Activated naive CD8-positive, alpha-beta T cell (primary cell): ENCODE results near the gene RTN4R.
A peak's percentile ranks its signal among the peaks of the same experiment; 100 is the strongest.

Experiments
- H3K27ac Mint-ChIP-seq: one replicate; pipeline ENCODE4 v1.8.0; 2021; ENCODE audit warnings: mixed read lengths
- H3K27me3 Mint-ChIP-seq: one replicate; pipeline ENCODE4 v1.8.0; 2021; ENCODE audit warnings: mixed read lengths
- H3K36me3 Mint-ChIP-seq: one replicate; pipeline ENCODE4 v1.8.0; 2021; ENCODE audit warnings: mixed read lengths
- H3K4me1 Mint-ChIP-seq: one replicate; pipeline ENCODE4 v1.8.0; 2021; ENCODE audit warnings: low read depth, mixed read lengths
- H3K4me3 Mint-ChIP-seq: one replicate; pipeline ENCODE4 v1.8.0; 2021; ENCODE audit warnings: mild to moderate bottlenecking, mixed read lengths
- H3K9me3 Mint-ChIP-seq: one replicate; pipeline ENCODE4 v1.8.0; 2021; ENCODE audit warnings: low read depth, mixed read lengths

RTN4R gene

DNA sequence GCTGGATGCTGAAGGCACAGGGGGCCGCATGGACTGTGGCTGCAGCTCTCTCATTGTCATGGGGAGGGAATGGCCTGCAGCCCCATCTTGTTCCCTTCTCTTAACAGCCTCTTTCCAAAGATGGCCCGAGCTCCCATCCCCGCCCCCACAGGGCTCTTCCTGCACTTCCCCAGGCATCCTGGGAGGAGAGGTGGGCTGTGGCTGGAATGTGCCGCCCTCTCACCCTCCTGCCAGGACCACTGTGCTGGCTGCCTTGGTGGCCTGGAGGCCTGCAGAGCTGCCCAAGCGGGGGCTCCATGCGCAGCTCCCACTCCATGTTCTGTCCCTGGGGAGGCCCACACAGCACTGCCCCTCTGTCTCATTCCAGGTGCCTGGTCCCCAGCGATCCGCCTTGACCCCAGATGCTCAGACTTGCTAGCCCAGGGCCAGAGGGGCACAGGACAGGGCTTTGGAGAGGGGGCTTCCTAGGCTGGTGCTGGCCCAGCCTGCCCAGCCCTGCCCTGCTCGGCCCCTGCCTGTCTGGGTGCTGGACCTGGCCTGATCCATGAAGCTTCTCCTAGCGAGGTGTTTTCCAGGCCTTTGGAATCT is 56.6 kb downstream of the RTN4R start:
- H3K9me3 Mint-ChIP-seq = no peaks in the 10 kb centered on the region

DNA sequence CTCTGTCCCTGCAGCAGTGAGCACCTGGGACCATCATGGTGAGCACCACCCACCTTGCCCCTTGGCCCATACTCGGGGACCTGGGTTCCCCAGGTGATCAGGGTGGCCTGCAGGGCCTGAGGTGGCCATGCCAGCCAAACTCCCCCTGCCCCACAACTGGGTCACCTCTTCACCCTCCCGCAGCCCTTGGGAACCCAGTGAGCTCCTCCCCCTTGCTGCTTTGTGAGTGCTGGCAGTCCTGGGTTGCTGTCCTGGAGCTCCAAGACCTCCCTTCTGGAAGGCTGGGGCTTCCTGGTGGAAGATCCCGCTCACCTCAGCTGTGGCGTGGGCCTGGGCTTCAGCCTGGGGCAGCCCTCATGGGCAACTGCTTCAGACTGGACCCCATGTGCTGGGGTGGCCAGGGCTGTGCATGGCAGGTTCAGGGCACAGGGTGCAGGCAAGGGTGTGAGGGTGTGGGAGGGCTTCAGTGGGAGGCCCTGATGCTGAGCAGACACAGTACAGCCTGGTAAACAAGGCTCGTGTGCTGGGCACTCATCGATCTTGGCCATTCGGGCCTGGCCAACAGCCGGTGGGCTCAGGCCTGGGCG is 57.6 kb downstream of the RTN4R start:
- Mint-ChIP-seq H3K36me3 (no peaks in the 10 kb centered on the region), H3K27ac (no peak overlapping the region), H3K9me3 (no peaks in the 10 kb centered on the region), H3K27me3 (no peaks in the 10 kb centered on the region), H3K4me1 (peaks cover 25% of the 10 kb centered on the region), H3K4me3 (no peak overlapping the region)

More for the DNA sequence above, 56.6 kb downstream of the RTN4R start:
- H3K4me3 Mint-ChIP-seq = no peak overlapping the region
- no peaks in the 10 kb centered on the region for H3K36me3 Mint-ChIP-seq
- no peak overlapping the region for H3K27ac Mint-ChIP-seq
- no peaks in the 10 kb centered on the region for H3K27me3 Mint-ChIP-seq
- peaks cover 19% of the 10 kb centered on the region for H3K4me1 Mint-ChIP-seq

DNA sequence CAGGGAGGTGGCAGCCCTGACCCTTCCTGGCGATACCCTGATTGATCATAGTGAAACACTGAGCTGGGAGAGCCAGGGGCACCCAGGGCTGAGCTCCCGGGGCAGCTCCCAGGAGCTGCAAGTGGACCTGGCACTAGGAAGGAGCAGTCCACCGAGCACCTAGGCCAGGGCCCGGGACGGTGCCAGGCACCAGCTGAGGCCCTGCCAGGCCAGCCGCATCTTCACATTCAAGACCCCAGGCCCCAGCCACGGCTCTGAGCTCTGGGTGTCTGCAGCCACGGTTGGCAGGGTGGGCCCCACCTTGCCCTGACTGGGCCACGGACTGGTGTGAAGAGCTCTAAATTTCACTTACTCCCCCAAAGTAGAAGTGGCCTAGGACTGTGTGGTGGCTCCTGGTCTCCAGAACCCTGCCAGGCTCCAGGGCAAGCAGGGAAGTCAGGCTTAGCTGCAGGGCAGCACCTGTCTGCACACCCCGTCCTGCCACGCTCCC is 58.3 kb downstream of the RTN4R start:
- Mint-ChIP-seq H3K4me3 (no peak overlapping the region), H3K36me3 (no peaks in the 10 kb centered on the region), H3K27ac (no peak overlapping the region), H3K4me1 (peaks cover 27% of the 10 kb centered on the region), H3K27me3 (no peaks in the 10 kb centered on the region), H3K9me3 (no peaks in the 10 kb centered on the region)

DNA sequence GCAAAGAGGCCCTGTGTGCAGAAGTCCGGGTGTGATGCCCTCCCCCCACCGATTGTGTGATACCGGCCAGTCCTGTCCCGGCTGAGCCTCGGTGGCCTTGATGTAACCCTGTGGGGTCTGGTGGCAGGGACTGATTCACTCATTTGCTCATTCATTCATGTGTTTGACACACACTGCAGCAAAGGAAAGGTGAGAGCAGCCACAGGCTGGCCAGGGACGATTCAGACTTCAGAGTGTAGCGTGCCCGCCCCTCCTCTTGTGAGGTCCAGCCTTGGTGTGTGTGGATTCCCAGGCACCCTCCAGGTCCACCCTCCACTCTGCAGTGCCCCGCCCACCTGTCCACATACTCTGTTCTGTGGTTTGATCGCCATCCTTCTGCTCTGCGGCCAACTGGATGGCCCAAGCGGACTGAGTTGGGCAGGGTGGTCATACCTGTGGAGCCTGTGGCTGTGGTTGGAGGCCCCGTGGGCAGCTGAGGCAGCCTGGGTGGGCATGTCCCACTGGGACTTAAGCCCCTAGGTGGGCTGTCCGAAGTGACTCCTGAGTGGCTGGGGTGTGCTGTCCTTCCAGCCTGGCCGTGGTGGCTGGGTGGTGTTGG is 59.3 kb downstream of the RTN4R start:
- Mint-ChIP-seq H3K4me1 (peaks cover 27% of the 10 kb centered on the region), H3K27me3 (no peaks in the 10 kb centered on the region), H3K27ac (no peak overlapping the region), H3K4me3 (peak overlapping the region; percentile 76), H3K9me3 (no peaks in the 10 kb centered on the region), H3K36me3 (no peaks in the 10 kb centered on the region)

DNA sequence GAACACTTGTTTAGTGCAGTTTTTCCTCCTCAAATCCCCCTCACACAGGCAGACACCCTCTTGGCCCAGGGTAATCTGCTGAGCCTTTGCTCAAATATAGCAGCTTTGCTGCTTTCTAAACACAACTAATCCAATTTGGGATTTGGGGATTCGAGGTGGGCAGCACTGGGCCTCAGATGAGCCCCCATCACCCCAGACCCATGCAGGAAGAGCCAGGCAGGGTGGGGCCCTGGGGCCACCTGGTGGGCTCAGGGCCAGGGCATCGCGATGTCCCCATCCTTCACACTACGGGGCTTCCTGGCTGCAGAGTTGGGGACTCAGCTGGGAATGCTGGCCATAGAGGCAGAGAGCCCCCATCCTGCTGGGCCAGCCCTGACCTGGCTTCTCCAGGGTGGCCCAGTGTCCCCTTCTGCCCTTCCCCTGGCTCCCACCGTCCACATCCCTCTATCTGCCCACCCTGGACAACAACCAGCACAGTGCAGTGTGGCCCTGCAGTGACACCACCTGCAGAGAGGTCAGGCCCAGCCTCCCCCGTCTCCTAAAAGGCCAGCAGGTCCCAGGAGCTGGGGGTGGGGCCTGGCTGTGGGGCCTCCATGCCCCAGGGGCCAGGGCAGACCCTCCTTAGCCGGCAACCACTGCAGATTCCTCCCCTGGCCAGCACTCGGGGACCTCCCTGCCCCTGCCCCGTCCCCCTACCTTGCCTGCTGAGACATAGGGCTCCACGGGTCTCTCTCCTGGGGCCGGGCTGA is 60.7 kb downstream of the RTN4R start:
- H3K27ac Mint-ChIP-seq = peak overlapping the region; percentile 78
- H3K36me3 Mint-ChIP-seq = no peaks in the 10 kb centered on the region
- peaks cover 24% of the 10 kb centered on the region for H3K4me1 Mint-ChIP-seq

DNA sequence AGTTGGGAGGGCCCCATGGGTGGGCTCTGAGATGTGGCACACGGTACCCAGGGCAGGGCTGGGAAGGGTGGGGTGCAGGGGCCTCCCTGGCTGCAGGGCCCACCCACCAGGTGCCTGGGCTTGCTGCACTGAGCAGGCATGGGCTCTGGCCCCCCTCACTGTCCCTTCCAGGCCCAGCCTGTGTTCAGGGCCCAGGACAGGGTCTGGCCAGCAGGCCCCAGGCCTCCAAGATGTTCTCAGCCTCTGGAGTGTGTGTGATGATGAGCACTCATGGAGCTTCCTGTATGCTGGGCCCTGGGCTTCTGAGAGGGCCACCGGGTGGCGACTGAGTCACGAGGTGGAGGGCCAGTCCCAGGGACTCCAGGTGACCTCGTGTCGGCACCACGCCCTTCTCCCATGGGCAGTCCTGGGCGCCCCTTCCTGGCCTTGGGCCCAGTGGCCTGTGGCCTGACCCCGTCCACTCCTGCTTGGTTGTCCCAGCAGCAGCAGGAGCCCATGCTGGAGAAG is 61.4 kb downstream of the RTN4R start:
- Mint-ChIP-seq H3K9me3 (no peaks in the 10 kb centered on the region), H3K27ac (peak overlapping the region; percentile 82), H3K4me1 (peaks cover 22% of the 10 kb centered on the region), H3K36me3 (no peaks in the 10 kb centered on the region), H3K27me3 (no peaks in the 10 kb centered on the region), H3K4me3 (peak overlapping the region; percentile 94)

More for the DNA sequence above, 60.7 kb downstream of the RTN4R start:
- Mint-ChIP-seq H3K4me3 (peak overlapping the region; percentile 94), H3K9me3 (no peaks in the 10 kb centered on the region), H3K27me3 (no peaks in the 10 kb centered on the region)

DNA sequence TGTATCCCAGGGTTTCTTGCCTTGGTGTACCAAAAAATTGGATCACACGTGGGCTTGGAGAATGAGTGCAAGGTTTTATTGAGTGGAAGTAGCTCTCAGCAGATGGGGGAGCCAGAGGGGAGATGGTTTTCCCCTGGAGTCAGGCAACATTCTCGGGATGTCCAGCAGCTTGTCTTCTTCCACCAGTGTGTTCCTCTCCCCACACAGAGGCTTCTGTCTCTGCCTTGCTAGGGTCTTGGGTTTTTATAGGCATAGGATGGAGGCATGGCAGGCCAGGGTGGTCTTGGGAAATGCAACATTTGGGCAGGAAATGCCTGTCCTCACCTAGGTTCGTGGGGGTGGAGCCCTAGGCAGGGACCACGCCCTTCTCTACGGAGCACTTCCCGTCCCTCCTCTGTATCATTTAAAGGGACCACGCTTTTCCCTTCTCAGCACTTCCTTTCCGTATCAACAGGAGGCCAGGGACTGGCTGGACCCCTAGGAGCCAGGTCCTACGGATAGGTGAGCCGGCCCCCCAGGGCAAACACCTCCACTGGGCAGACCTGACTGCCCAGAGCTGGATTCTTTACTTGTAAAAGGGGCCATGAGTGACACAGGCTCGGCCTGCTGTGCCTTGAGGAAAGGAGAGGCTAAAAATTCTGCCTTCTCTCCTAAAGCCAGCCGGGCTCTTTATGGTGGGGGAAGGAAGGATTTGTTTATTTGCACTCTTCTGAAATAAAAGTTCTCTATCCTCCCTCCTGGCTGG is 62.0 kb downstream of the RTN4R start:
- no peaks in the 10 kb centered on the region for H3K9me3 Mint-ChIP-seq
- no peaks in the 10 kb centered on the region for H3K27me3 Mint-ChIP-seq
- H3K36me3 Mint-ChIP-seq = no peaks in the 10 kb centered on the region
- H3K27ac Mint-ChIP-seq = peak overlapping the region; percentile 82
- peaks cover 22% of the 10 kb centered on the region for H3K4me1 Mint-ChIP-seq
- H3K4me3 Mint-ChIP-seq = peak overlapping the region; percentile 94

DNA sequence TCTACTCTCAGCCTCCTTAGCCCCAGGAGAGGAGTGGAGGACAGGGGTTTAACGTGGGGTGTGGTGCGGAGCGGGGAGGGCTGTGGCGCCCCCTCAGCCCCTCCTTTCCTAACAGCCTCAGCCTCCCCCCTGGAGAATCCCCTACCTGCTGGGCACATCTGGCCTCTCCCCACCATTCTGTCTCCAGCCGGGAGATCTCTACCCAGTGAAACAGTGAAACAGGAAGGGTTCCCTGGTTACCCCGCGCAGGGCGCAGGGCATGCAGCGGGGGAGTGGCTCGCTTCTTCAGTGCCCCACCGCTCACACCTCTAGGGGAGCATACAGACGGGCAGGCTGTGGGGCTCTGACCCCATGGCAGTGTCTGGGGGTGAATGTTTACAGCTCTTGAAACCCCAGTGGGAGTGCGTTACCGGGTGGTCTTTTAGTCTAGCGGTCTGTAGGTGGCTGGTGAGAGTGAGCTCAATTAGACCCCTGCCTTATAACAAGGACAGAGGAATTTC is 62.6 kb downstream of the RTN4R start:
- H3K4me3 Mint-ChIP-seq = peak overlapping the region; percentile 94
- peak overlapping the region; percentile 82 for H3K27ac Mint-ChIP-seq
- no peaks in the 10 kb centered on the region for H3K27me3 Mint-ChIP-seq
- H3K4me1 Mint-ChIP-seq = peaks cover 22% of the 10 kb centered on the region
- H3K9me3 Mint-ChIP-seq = no peaks in the 10 kb centered on the region
- no peaks in the 10 kb centered on the region for H3K36me3 Mint-ChIP-seq

DNA sequence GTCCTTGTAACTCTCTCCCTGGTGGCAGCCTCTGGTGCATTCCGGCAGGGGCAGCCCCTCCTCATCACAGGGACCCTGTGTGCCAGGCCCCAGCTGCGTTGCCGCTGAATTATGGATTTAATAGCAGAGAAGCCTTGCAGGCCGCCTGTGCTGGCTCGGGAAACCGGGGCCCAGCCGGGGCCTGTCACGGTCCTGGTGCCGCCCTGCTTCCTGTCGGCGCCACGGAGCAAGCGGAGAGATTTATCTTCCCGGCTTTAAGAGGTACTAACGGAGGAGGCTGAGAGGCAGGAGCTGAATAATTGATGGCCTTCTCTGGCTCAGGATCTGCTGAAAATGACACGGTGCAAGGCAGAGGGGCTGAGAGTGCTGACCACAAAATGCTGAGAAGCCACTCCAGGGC is 63.3 kb downstream of the RTN4R start:
- Mint-ChIP-seq H3K27me3 (no peaks in the 10 kb centered on the region), H3K4me1 (peaks cover 22% of the 10 kb centered on the region), H3K27ac (no peak overlapping the region), H3K9me3 (no peaks in the 10 kb centered on the region), H3K36me3 (no peaks in the 10 kb centered on the region), H3K4me3 (no peak overlapping the region)

DNA sequence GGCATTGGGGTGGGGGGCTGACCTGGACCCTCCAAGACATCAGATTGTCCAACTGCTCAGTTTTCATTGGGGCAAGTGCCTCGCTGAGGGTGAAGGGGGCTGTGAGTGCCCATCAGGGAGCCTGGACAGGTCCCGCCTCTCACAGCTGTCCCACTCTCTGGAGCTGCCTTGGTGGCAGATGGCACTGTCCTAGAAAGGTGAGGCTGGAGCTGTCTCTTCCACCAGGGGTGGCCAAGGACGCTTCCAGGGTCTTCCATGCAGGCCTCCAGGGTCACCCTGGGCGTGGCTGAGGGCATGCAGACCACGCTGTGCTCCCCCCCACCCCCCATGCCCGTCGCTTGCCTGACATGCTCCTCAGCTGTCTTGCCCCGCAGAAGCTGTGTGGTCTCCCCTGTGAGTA is 63.8 kb downstream of the RTN4R start:
- Mint-ChIP-seq H3K27me3 (no peaks in the 10 kb centered on the region), H3K9me3 (no peaks in the 10 kb centered on the region), H3K36me3 (no peaks in the 10 kb centered on the region), H3K4me1 (peaks cover 22% of the 10 kb centered on the region), H3K4me3 (no peak overlapping the region), H3K27ac (no peak overlapping the region)

DNA sequence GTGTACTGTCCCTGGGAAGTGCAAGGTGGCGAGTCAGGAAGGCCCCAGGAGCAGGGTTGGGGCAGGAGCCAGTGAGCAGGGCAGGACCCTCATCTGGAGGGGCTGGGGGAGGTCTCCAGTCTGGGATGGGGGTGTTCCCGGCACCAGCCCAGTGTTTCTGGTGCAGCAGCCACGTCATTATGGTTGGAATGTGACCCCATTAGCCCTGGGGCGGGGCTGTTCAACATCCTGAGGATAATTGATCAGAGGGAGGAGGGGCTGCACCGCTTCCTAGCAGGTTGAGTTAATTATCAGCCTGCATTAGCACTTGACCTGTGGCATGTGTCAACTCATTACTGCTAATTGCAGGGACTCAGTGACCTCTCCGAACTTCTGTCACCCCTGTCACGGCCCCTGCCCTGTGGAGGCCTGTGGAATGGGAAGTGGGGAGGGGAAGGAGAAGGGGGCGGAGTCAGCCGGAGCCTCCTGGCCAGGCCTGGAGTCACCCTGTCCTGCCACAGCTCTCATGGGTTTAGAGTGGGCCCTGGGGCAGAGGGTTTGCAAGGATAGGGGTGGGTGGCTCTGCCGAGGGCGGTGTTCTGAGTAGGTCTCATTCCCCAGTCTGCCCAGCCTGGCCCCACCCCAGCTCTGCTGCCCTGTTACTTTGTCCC is 64.4 kb downstream of the RTN4R start:
- H3K4me3 Mint-ChIP-seq = no peak overlapping the region
- H3K27ac Mint-ChIP-seq = no peak overlapping the region
- H3K27me3 Mint-ChIP-seq = no peaks in the 10 kb centered on the region
- H3K36me3 Mint-ChIP-seq = no peaks in the 10 kb centered on the region
- peaks cover 20% of the 10 kb centered on the region for H3K4me1 Mint-ChIP-seq
- H3K9me3 Mint-ChIP-seq = no peaks in the 10 kb centered on the region

DNA sequence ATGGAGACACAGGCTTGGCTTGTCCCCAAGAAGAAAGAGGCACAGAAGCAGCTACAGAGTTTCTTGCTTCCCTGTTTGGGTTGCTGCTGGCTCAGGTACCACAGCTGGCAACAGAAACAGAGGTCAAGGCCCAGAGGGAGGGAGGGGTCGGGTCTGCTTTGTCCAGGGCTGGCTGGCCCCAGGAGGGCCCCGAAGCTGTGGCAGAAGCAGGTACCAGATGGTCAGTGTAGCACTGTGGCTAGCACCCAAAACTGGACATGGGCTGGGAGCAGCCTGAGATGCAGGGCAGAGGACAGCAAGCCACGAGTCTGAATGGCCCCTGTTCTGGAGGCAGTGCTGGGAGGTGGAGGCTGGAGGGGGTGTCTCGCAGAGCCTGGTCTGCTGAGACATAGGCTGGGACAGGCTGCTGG is 65.0 kb downstream of the RTN4R start:
- H3K27ac Mint-ChIP-seq = no peak overlapping the region
- peaks cover 15% of the 10 kb centered on the region for H3K4me1 Mint-ChIP-seq
- no peak overlapping the region for H3K4me3 Mint-ChIP-seq
- no peaks in the 10 kb centered on the region for H3K9me3 Mint-ChIP-seq
- H3K27me3 Mint-ChIP-seq = no peaks in the 10 kb centered on the region
- no peaks in the 10 kb centered on the region for H3K36me3 Mint-ChIP-seq

DNA sequence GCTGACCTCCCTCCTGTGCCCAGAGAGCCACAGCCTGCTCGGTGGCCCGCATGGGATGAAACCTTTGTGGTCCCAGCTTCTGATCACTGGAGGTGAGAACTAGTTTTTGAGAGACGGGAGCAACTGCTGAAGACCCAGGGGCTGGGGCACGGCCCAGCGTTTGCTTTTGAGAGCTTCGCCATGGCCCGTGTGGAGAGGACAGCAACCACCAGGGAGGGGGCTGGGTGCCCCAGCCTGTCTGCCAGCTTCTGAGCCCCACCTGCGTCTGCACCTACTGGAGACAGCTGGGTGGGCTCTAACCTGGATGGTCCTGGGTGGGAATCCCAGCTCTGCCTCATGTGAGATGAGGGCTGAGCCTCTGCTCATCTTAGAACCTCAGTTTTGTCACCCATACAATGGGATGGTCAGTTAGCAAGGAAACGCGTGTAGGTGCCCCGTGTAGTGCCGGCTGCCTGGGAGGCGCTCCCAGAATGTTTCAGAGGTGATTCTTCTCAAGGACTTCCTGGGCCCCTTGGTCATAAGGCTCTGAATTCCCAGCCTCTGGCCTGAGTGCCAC is 66.2 kb downstream of the RTN4R start:
- H3K4me1 Mint-ChIP-seq = peaks cover 8% of the 10 kb centered on the region
- H3K27me3 Mint-ChIP-seq = no peaks in the 10 kb centered on the region
- H3K36me3 Mint-ChIP-seq = no peaks in the 10 kb centered on the region
- H3K4me3 Mint-ChIP-seq = no peak overlapping the region
- no peak overlapping the region for H3K27ac Mint-ChIP-seq
- H3K9me3 Mint-ChIP-seq = no peaks in the 10 kb centered on the region

DNA sequence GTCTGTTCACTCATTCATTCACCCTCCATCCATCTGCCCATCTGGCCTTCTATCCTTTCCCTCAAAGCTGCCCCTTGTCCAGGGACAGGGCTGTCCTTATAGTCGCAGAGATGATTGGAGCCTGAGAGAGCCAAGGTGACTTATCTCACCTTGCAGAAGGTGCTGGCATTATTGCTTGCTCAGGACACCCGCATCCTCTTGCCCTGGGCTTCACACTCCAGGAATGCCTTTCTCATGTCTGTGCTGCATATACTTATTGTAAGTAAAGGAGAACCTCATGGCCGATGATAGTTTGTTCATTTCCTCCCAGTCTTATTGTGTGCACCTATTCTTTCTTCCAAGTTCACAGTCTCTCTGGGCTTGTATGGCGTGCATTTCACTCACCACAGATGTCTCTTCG is 68.2 kb downstream of the RTN4R start:
- no peak overlapping the region for H3K27ac Mint-ChIP-seq
- H3K4me1 Mint-ChIP-seq = no peaks in the 10 kb centered on the region

More for the DNA sequence above, 68.2 kb downstream of the RTN4R start:
- Mint-ChIP-seq H3K4me3 (no peak overlapping the region), H3K36me3 (no peaks in the 10 kb centered on the region), H3K27me3 (no peaks in the 10 kb centered on the region), H3K9me3 (no peaks in the 10 kb centered on the region)
